GM12878 (cell line): ENCODE measurements around the gene MED13. TPM values are rescaled to one million over a fixed set of nuclear protein-coding genes. Genes with fewer than 3 reads are reported as not detected.

Source experiments
- ATAC-seq: fragments of 200-7000 bp; cut with Tn5 transposase; 3 replicates; pipeline ENCODE4 v1.9.1; 2020; ENCODE audit warnings: mild to moderate bottlenecking, moderate library complexity
- BruUV-seq: library from RNA; stranded (reverse); fragments of 400-500 nt; replicated peaks from 2 replicates; lab custom pipeline; 2021; lab: Mats Ljungman, UMichigan
- CTCF ChIA-PET: fragments of 300-600 bp; sonication (Branson Sonifier 250); formaldehyde crosslinking; extraction: SDS; loops from one replicate; lab custom pipeline; 2021; ENCODE audit warnings: inconsistent platforms; lab: Yijun Ruan, JAX
- POLR2A ChIA-PET: fragments of 350-600 bp; formaldehyde crosslinking; extraction: SDS; loops from one replicate; lab custom pipeline; 2021; ENCODE audit warnings: inconsistent platforms; lab: Charles Lee
- RAD21 ChIA-PET: fragments of 300-600 bp; sonication (Branson Sonifier 250); formaldehyde crosslinking; loops from one replicate; lab custom pipeline; 2023; ENCODE audit warnings: antibody characterized with exemption; ENCODE audit not compliant: unreplicated experiment; lab: Charles Lee
- SMC1A ChIA-PET: fragments of 300-600 bp; sonication (Branson Sonifier 250); formaldehyde crosslinking; loops from one replicate; lab custom pipeline; 2023; ENCODE audit not compliant: unreplicated experiment, uncharacterized antibody; lab: Charles Lee
- DNase-seq: peaks from one replicate; pipeline ENCODE4 v3.0.0-alpha.2; 2011; ENCODE audit warnings: low read depth, low spot score
- FAIRE-seq: peaks from 3 replicates; lab custom pipeline; 2011; peaks lifted over from hg19 to GRCh38; lab: Jason Lieb, UNC
- H2AFZ ChIP-seq: 2 replicates; pipeline ENCODE4 v1.6.0; 2011; ENCODE audit warnings: low read depth, low read length, control low read depth; ENCODE audit not compliant: control insufficient read depth
- H3K27ac ChIP-seq: 2 replicates; pipeline ENCODE4 v1.5.1; 2011; ENCODE audit warnings: control low read depth; ENCODE audit not compliant: control insufficient read depth, insufficient read depth
- H3K27me3 ChIP-seq, 2 experiments: replicated peaks in 1 of 2; 2 replicates each; pipeline versions ENCODE4 v1.6.0 to v1.6.1; 2011; ENCODE audit warnings: low read length in 1 of 2; ENCODE audit not compliant: control insufficient read depth in 2 of 2, insufficient read depth in 2 of 2
- H3K36me3 ChIP-seq, 2 experiments: 2 replicates each; pipeline ENCODE4 v1.5.1; 2011; ENCODE audit warnings: low read length in 1 of 2; ENCODE audit not compliant: control insufficient read depth in 2 of 2, insufficient read depth in 2 of 2
- H3K4me1 ChIP-seq: 2 replicates; pipeline ENCODE4 v1.6.1; 2011; ENCODE audit warnings: mild to moderate bottlenecking, low read length, moderate library complexity, mixed read lengths; ENCODE audit not compliant: control insufficient read depth, insufficient read depth
- H3K4me2 ChIP-seq: 2 replicates; pipeline ENCODE4 v1.6.0; 2011; ENCODE audit warnings: control low read depth; ENCODE audit not compliant: control insufficient read depth, insufficient read depth
- H3K4me3 ChIP-seq: fragments of 200-600 bp; sonication (generic); 2 replicates; pipeline ENCODE4 v1.5.1; 2016
- H3K79me2 ChIP-seq: 2 replicates; pipeline ENCODE4 v1.6.0; 2011; ENCODE audit warnings: low read length; ENCODE audit not compliant: control insufficient read depth, insufficient read depth
- H3K9ac ChIP-seq: 2 replicates; pipeline ENCODE4 v1.8.0; 2011; ENCODE audit warnings: low read length, control low read depth, mixed read lengths; ENCODE audit not compliant: control insufficient read depth, insufficient read depth
- H3K9me3 ChIP-seq: replicated peaks from 3 replicates; pipeline ENCODE4 v1.5.1; 2011; ENCODE audit warnings: mild to moderate bottlenecking, low read length; ENCODE audit not compliant: control insufficient read depth, insufficient read depth
- H4K20me1 ChIP-seq: 2 replicates; pipeline ENCODE4 v1.6.0; 2011; ENCODE audit not compliant: control insufficient read depth, insufficient read depth
- CHD2 ChIP-seq: IDR thresholded peaks from 2 replicates; pipeline ENCODE4 v1.6.1; 2011; ENCODE audit warnings: low read depth, low read length, improper control_type of control experiment, borderline replicate concordance
- FOS ChIP-seq: IDR thresholded peaks from 3 replicates; pipeline ENCODE4 v1.6.1; 2011; ENCODE audit warnings: borderline replicate concordance; ENCODE audit not compliant: insufficient read length; ENCODE audit errors: extremely low read depth
- FOXM1 ChIP-seq: IDR thresholded peaks from 2 replicates; pipeline ENCODE4 v1.6.1; 2012; ENCODE audit warnings: low read depth, mild to moderate bottlenecking, inconsistent platforms, low read length, moderate library complexity
- GABPA ChIP-seq: IDR thresholded peaks from 2 replicates; pipeline ENCODE4 v1.6.1; 2014; ENCODE audit warnings: antibody characterized with exemption, low read depth, mild to moderate bottlenecking, inconsistent platforms
- KLF5 ChIP-seq: fragments of 450-650 bp; IDR thresholded peaks from 2 replicates; pipeline ENCODE4 v1.6.1; 2014; ENCODE audit warnings: mild to moderate bottlenecking; ENCODE audit not compliant: partially characterized antibody
- MEF2A ChIP-seq: IDR thresholded peaks from 2 replicates; pipeline ENCODE4 v1.6.1; 2011; ENCODE audit warnings: low read depth, mild to moderate bottlenecking, low read length, moderate library complexity; ENCODE audit not compliant: insufficient read depth
- MYB ChIP-seq: fragments of 150-350 bp; IDR thresholded peaks from 2 replicates; pipeline ENCODE4 v1.6.1; 2014; ENCODE audit warnings: mild to moderate bottlenecking, low read depth, low read length, borderline replicate concordance
- NBN ChIP-seq: fragments of 450-650 bp; IDR thresholded peaks from 2 replicates; pipeline ENCODE4 v1.6.1; 2016
- POLR2A ChIP-seq: IDR thresholded peaks from 2 replicates; pipeline ENCODE4 v1.6.1; 2011; ENCODE audit warnings: low read depth, mild to moderate bottlenecking, low read length
- PRDM15 ChIP-seq: fragments of 450-650 bp; formaldehyde crosslinking; IDR thresholded peaks from 2 replicates; pipeline ENCODE4 v1.4.0; 2020; ENCODE audit warnings: mild to moderate bottlenecking, moderate library complexity
- SIN3A ChIP-seq: IDR thresholded peaks from 2 replicates; pipeline ENCODE4 v1.6.1; 2012; ENCODE audit warnings: low read depth, low read length, improper control_type of control experiment
- SPI1 ChIP-seq: IDR thresholded peaks from 2 replicates; pipeline ENCODE4 v1.6.1; 2011; ENCODE audit warnings: low read depth, mild to moderate bottlenecking, low read length, moderate library complexity, borderline replicate concordance; ENCODE audit not compliant: insufficient read depth
- SRF ChIP-seq, 2 experiments: IDR thresholded peaks; 2 replicates each; pipeline ENCODE4 v1.6.1; 2011; ENCODE audit warnings: low read depth in 2 of 2, low read length in 2 of 2, mild to moderate bottlenecking in 1 of 2, moderate library complexity in 1 of 2
- SUZ12 ChIP-seq: fragments of 200-600 bp; sonication (generic); IDR thresholded peaks from one replicate; pipeline ENCODE4 v1.6.1; 2018; ENCODE audit warnings: antibody characterized with exemption, mild to moderate bottlenecking; ENCODE audit not compliant: unreplicated experiment
- ZNF622 ChIP-seq: fragments of 450-650 bp; IDR thresholded peaks from 2 replicates; pipeline ENCODE4 v1.6.1; 2017; ENCODE audit warnings: mild to moderate bottlenecking, inconsistent platforms
- ZNF687 ChIP-seq: fragments of 450-650 bp; IDR thresholded peaks from 2 replicates; pipeline ENCODE4 v1.6.1; 2017; ENCODE audit warnings: mild to moderate bottlenecking, moderate library complexity
- ZZZ3 ChIP-seq: IDR thresholded peaks from 2 replicates; pipeline ENCODE4 v1.6.1; 2011; ENCODE audit warnings: low read depth; ENCODE audit not compliant: control insufficient read depth, insufficient read length
- WGBS: methylation state at CpG from one replicate; pipeline ENCODE4 v1.1.6; 2016; ENCODE audit warnings: low lambda C conversion rate; ENCODE audit not compliant: insufficient replicate concordance, insufficient coverage; ENCODE audit errors: missing lambda C conversion rate; 5-methylcytosine and 5-hydroxymethylcytosine counted together
- in situ Hi-C: fragments of 300-500 bp; cut with MboI; formaldehyde crosslinking; loops from 9 replicates; pipeline ENCODE4 v1.14.3; 2018; ENCODE audit warnings: mixed read lengths
- intact Hi-C: fragments of 100-400 bp; cut with micrococcal nuclease; formaldehyde crosslinking; loops from one replicate; pipeline ENCODE4 v1.14.2; 2022; ENCODE audit not compliant: unreplicated experiment
- polyA plus RNA-seq, 11 experiments: library from polyadenylated mRNA; depleted of rRNA in 4 of 11; unstranded in 6 of 11; stranded (reverse) in 5 of 11; fragments of >200 nt; fragmentation: Nextera tagmentation in 4 of 11; fragmentation: Illumina TruSeq in 1 of 11; extraction: Ambion mirVana in 4 of 11; extraction: Trizol in 1 of 11; gene quantifications; 1 replicate in 1 of 11; 2 replicates in 10 of 11; pipeline versions ENCODE4 v1.2.1 to v1.2.3, GENCODE V29; 2011 to 2016; ENCODE audit warnings: inconsistent platforms in 2 of 11, missing spikeins in 2 of 11, low read depth in 1 of 11
- total RNA-seq, 4 experiments: library from RNA; depleted of rRNA in 3 of 4; stranded (reverse); fragments of >200 nt in 3 of 4; fragmentation: Illumina TruSeq in 1 of 4; extraction: Trizol in 1 of 4; gene quantifications; 2 replicates each; pipeline versions ENCODE4 v1.2.1 to v1.2.3, GENCODE V29; 2013 to 2021

The MED13 gene
- total and polyA plus RNA-seq, 10 of the 15 experiments (the other 5 are each of a cell fraction or from before 2014, with no cell fraction given) = 4.6 to 49.7 (median 21.3) TPM

- TF ChIP-seq ZNF687 = no peak
- TF ChIP-seq ZNF622 = no peak
- TF ChIP-seq CHD2 = no peak
- no peak for TF ChIP-seq KLF5
Measured at GRCh38 chr17:62075308-62075815, 10.3 kb upstream of the MED13 start (continued).

DNA sequence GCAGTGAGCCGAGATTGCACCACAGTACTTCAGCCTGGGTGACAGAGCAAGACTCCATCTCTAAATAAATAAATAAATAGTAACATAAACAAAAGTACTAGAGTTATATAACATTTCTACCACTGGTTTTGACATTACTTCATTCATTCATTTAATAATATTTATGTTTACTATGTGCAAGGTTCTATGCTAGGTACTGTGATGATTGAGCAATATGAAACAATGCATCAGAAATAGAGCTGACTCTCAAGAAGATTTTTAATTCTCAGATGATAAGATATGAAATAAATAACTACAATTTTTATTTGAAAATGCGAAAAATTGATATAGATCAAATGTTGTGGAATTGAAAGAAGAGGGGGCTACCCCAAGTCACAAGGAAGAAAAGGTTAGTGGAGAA lies 8.9 kb upstream of the MED13 start:
- FAIRE-seq = no peak
- H3K4me2 ChIP-seq = no peak overlapping the region
- DNase-seq = no peak
- POLR2A ChIA-PET = no interaction called here
- no peaks in the 10 kb centered on the region for H3K9me3 ChIP-seq
- H3K27me3 ChIP-seq = no peaks in the 10 kb centered on the region; a peak in 1 of 4 replicates
- no peak overlapping the region for H3K9ac ChIP-seq
- intact Hi-C loops (no loop called here), in situ Hi-C loops (no loop called here)
- no peak overlapping the region for H3K4me3 ChIP-seq
- no TSS peak for BruUV-seq
- H3K79me2 ChIP-seq = no peaks in the 10 kb centered on the region
- 0 out of 2 replicates have a peak, but pooled peaks cover 2% of the 10 kb centered on the region for H3K4me1 ChIP-seq
- CTCF ChIA-PET = interaction anchor here (7.3 kb wide), 1 partner anchor 36 kb away, joined by 45 read pairs; no protein-coding TSS in a partner anchor
- no peak overlapping the region for H2AFZ ChIP-seq
- no peaks in the 10 kb centered on the region for H3K36me3 ChIP-seq
- H4K20me1 ChIP-seq = no peaks in the 10 kb centered on the region
- RAD21 ChIA-PET = no interaction called here
- ATAC-seq = no peak
- 45% methylated on average over 2 of the region's 2 CpGs for WGBS
- no peak overlapping the region for H3K27ac ChIP-seq
- SMC1A ChIA-PET = interaction anchor here (1.5 to 2.9 kb wide), 2 partner anchors 20 to 24 kb away, joined by 7 to 12 read pairs; no protein-coding TSS in a partner anchor
- TF ChIP-seq FOXM1 = no peak
- no peak for TF ChIP-seq FOS
- no peak for TF ChIP-seq POLR2A
- no peak for TF ChIP-seq SRF (IDR thresholded peaks at IDR 0.05; ENCODE audit: low read depth in 2 of 2, low read length in 2 of 2)
- TF ChIP-seq MYB = no peak
- TF ChIP-seq PRDM15 (CRISPR knock-in tag) = no peak
- no peak for TF ChIP-seq NBN
- no peak for TF ChIP-seq GABPA
- TF ChIP-seq SPI1 = no peak
- TF ChIP-seq SIN3A = no peak
- TF ChIP-seq ZZZ3 = no peak
- TF ChIP-seq MEF2A = no peak
- no peak for TF ChIP-seq SUZ12
